B cell (primary cell): ENCODE data around the gene LIG3. TPM values are rescaled to one million over a fixed set of nuclear protein-coding genes. Genes with fewer than 3 reads are reported as not detected.
A peak's percentile ranks its signal among the peaks of the same experiment; 100 is the strongest.

Experiments used
- ATAC-seq: fragments of 200-7000 bp; cut with Tn5 transposase; one replicate; pipeline ENCODE4 v1.10.0; 2021; ENCODE audit warnings: low read depth, mild to moderate bottlenecking, moderate number of reproducible peaks, moderate library complexity
- CTCF ChIA-PET: fragments of 350-600 bp; sonication (Branson Sonifier 250); formaldehyde crosslinking; loops from one replicate; lab custom pipeline; 2021; ENCODE audit warnings: antibody characterized with exemption, inconsistent platforms; lab: Charles Lee
- POLR2A ChIA-PET: fragments of 350-600 bp; sonication (Branson Sonifier 250); formaldehyde crosslinking; loops from one replicate; lab custom pipeline; 2021; ENCODE audit warnings: antibody characterized with exemption; lab: Charles Lee
- DNase-seq: peaks from one replicate; pipeline ENCODE4 v3.0.0; 2013
- H2AFZ ChIP-seq: 2 replicates; pipeline ENCODE4 v1.6.1; 2012; ENCODE audit warnings: mild to moderate bottlenecking, low read depth, low read length; ENCODE audit not compliant: insufficient read depth, poor library complexity, severe bottlenecking
- H3K27ac ChIP-seq, 2 donors: 1 replicate in 1 of 2; 2 replicates in 1 of 2; pipeline ENCODE4 v1.5.1; 2012 to 2013; ENCODE audit warnings: low read length in 2 of 2, mild to moderate bottlenecking in 2 of 2, moderate library complexity in 1 of 2
- H3K27me3 ChIP-seq, 4 experiments: fragments of 200-600 bp in 1 of 4; sonication (generic) in 1 of 4; replicated peaks in 1 of 4; 1 replicate in 2 of 4; 2 replicates in 2 of 4; pipeline versions ENCODE4 v1.6.1 to v1.7.0; 2013 to 2016; ENCODE audit warnings: low read length in 3 of 4, mild to moderate bottlenecking in 2 of 4, mixed read lengths in 1 of 4, moderate library complexity in 1 of 4; ENCODE audit not compliant: insufficient read depth in 4 of 4, control insufficient read depth in 3 of 4; ENCODE audit errors: control extremely low read depth in 1 of 4
- H3K36me3 ChIP-seq, 2 experiments: replicated peaks in 1 of 2; 1 replicate in 1 of 2; 2 replicates in 1 of 2; pipeline versions ENCODE4 v1.6.1 to v1.7.1; 2013; ENCODE audit warnings: low read length in 1 of 2; ENCODE audit not compliant: insufficient read depth in 2 of 2, control insufficient read depth in 1 of 2; ENCODE audit errors: control extremely low read depth in 1 of 2, extremely low read depth in 1 of 2
- H3K4me1 ChIP-seq, 2 donors: fragments of 200-600 bp in 1 of 2; sonication (generic) in 1 of 2; 1 replicate in 1 of 2; 2 replicates in 1 of 2; pipeline versions ENCODE4 v1.5.1 to v1.6.1; 2013 to 2017; ENCODE audit warnings: low read length in 2 of 2; ENCODE audit not compliant: control insufficient read depth in 2 of 2, insufficient read depth in 2 of 2
- H3K4me2 ChIP-seq: replicated peaks from 2 replicates; pipeline ENCODE3; 2012; ENCODE audit warnings: mild to moderate bottlenecking, low read depth, low read length; ENCODE audit not compliant: poor library complexity, severe bottlenecking
- H3K4me3 ChIP-seq, 5 experiments: fragments of 200-600 bp in 1 of 5; sonication (generic) in 1 of 5; 1 replicate in 3 of 5; 2 replicates in 2 of 5; pipeline versions ENCODE4 v1.5.1 to v1.7.0; 2011 to 2016; ENCODE audit warnings: low read length in 4 of 5, mild to moderate bottlenecking in 4 of 5, low read depth in 2 of 5, control low read depth in 1 of 5, moderate library complexity in 1 of 5; ENCODE audit not compliant: insufficient read depth in 1 of 5; ENCODE audit errors: control extremely low read depth in 1 of 5, extremely low read depth in 1 of 5
- H3K79me2 ChIP-seq: fragments of 200-600 bp; sonication (generic); one replicate; pipeline ENCODE4 v1.6.0; 2016; ENCODE audit warnings: low read length; ENCODE audit not compliant: control insufficient read depth, insufficient read depth
- H3K9ac ChIP-seq: fragments of 200-600 bp; sonication (generic); 2 replicates; pipeline ENCODE4 v1.6.1; 2017; ENCODE audit warnings: mild to moderate bottlenecking, low read length, moderate library complexity
- H3K9me3 ChIP-seq, 3 donors: one replicate each; pipeline versions ENCODE4 v1.6.1 to v1.7.1; 2013; ENCODE audit warnings: low read length in 2 of 3; ENCODE audit not compliant: control insufficient read depth in 2 of 3, insufficient read depth in 1 of 3; ENCODE audit errors: control extremely low read depth in 1 of 3
- H4K20me1 ChIP-seq: 2 replicates; pipeline ENCODE4 v1.6.0; 2012; ENCODE audit warnings: mild to moderate bottlenecking, low read length; ENCODE audit not compliant: insufficient read depth, control insufficient read depth, poor library complexity, severe bottlenecking
- H3K27ac Mint-ChIP-seq: one replicate; pipeline ENCODE4 v1.8.0; 2021; ENCODE audit warnings: mixed read lengths
- H3K27me3 Mint-ChIP-seq: one replicate; pipeline ENCODE4 v1.8.0; 2021; ENCODE audit warnings: mixed read lengths
- H3K4me1 Mint-ChIP-seq: one replicate; pipeline ENCODE4 v1.8.0; 2021; ENCODE audit warnings: mixed read lengths
- H3K4me3 Mint-ChIP-seq: one replicate; pipeline ENCODE4 v1.8.0; 2021; ENCODE audit warnings: mixed read lengths
- H3K9me3 Mint-ChIP-seq: one replicate; pipeline ENCODE4 v1.8.0; 2022; ENCODE audit warnings: mixed read lengths; ENCODE audit not compliant: insufficient read depth
- EZH2 ChIP-seq: IDR thresholded peaks from 2 replicates; pipeline ENCODE4 v1.6.1; 2012; ENCODE audit warnings: borderline replicate concordance, low read depth, mild to moderate bottlenecking, moderate library complexity, low read length; ENCODE audit not compliant: insufficient read depth, poor library complexity, severe bottlenecking
- intact Hi-C: fragments of 100-400 bp; cut with micrococcal nuclease; formaldehyde crosslinking; loops from one replicate; pipeline ENCODE4 v1.10.0; 2022
- polyA plus RNA-seq: library from polyadenylated mRNA; depleted of rRNA; stranded (reverse); fragments of >200 nt; gene quantifications from 2 replicates; pipeline ENCODE4 v1.2.3, GENCODE V29; 2012
- total RNA-seq, 2 donors: library from RNA; stranded (reverse); fragments of 120-200 nt in 1 of 2; gene quantifications; 1 replicate in 1 of 2; 2 replicates in 1 of 2; pipeline versions ENCODE4 v1.2.3 to v1.2.4, GENCODE V29; 2013 to 2022
- TF ChIP-seq, protein P1 (sequence below): fragments of 200-600 bp; IDR thresholded peaks from one replicate; pipeline ENCODE4 v1.8.0; 2022; ENCODE audit warnings: antibody characterized with exemption, mild to moderate bottlenecking

LIG3 gene
- total and polyA plus RNA-seq, 2 donors (not counting 1 experiment from before 2014, with no cell fraction given), result 8.8 to 34.4 TPM

DNA sequence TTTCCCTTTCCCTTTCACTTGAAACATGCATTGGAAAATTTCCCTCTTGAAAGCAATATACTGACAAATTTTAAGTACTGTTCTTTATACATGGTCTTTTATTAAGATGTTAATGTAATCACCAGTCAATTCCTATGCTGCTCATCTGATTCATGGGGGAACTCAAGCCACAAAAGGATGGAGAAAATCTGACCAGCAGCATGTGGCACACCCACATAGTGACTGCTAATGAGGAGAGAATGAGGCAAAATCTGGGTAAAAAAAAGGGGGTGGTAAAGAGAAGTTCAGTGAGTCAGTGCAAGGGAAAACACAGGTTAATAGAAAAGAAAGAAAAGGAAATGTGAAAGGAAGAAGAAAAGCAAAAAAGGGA lies 71.9 kb downstream of the LIG3 start:
- Histone ChIP-seq H4K20me1 (no peaks in the 10 kb centered on the region), H3K9ac (no peak overlapping the region), H3K36me3 (no peaks in the 10 kb centered on the region), H3K4me3 (no peak overlapping the region), H3K4me1 (peaks cover 23 to 31% of the 10 kb centered on the region in 2 donors), H3K4me2 (peak overlapping the region; percentile 69), H3K27ac (peak overlapping the region; percentile 43 to 89), H3K9me3 (no peaks in the 10 kb centered on the region), H3K27me3 (no peaks in the 10 kb centered on the region), H2AFZ (peak overlapping the region; percentile 70), H3K79me2 (peaks cover 51% of the 10 kb centered on the region)
- CTCF ChIA-PET, result no interaction called here
- no peak for ATAC-seq
- Mint-ChIP-seq H3K4me1 (peaks cover 47% of the 10 kb centered on the region), H3K4me3 (peak overlapping the region; percentile 4), H3K27ac (peak overlapping the region; percentile 85), H3K27me3 (no peaks in the 10 kb centered on the region), H3K9me3 (no peaks in the 10 kb centered on the region)
- POLR2A ChIA-PET, result interaction anchor here (1.8 kb wide), 1 partner anchor 11 kb away, joined by 5 read pairs; the partner anchor contains the start of gene RFFL
- TF ChIP-seq, protein P1, sequence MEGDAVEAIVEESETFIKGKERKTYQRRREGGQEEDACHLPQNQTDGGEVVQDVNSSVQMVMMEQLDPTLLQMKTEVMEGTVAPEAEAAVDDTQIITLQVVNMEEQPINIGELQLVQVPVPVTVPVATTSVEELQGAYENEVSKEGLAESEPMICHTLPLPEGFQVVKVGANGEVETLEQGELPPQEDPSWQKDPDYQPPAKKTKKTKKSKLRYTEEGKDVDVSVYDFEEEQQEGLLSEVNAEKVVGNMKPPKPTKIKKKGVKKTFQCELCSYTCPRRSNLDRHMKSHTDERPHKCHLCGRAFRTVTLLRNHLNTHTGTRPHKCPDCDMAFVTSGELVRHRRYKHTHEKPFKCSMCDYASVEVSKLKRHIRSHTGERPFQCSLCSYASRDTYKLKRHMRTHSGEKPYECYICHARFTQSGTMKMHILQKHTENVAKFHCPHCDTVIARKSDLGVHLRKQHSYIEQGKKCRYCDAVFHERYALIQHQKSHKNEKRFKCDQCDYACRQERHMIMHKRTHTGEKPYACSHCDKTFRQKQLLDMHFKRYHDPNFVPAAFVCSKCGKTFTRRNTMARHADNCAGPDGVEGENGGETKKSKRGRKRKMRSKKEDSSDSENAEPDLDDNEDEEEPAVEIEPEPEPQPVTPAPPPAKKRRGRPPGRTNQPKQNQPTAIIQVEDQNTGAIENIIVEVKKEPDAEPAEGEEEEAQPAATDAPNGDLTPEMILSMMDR, result no peak
- no peak for TF ChIP-seq EZH2
- intact Hi-C loops, result no loop called here
- no peak for DNase-seq

GRCh38 chr17:35052780-35053179 lies 72.5 kb downstream of the LIG3 start:
- H3K9ac ChIP-seq, result no peak overlapping the region
- TF ChIP-seq EZH2, result no peak
- TF ChIP-seq, protein P1, result no peak
- no peak overlapping the region for H2AFZ ChIP-seq
- H3K9me3 Mint-ChIP-seq, result no peaks in the 10 kb centered on the region
- H3K9me3 ChIP-seq, result no peaks in the 10 kb centered on the region
- H3K27ac ChIP-seq, result peak overlapping the region in 1 of 2 donors; percentile 89
- ChIA-PET CTCF (interaction anchor here (0.9 kb wide), 1 partner anchor 56 kb away, joined by 3 read pairs; no protein-coding TSS in a partner anchor), POLR2A (interaction anchor here (0.6 kb wide), 1 partner anchor 18 kb away, joined by 3 read pairs; no protein-coding TSS in a partner anchor)
- H4K20me1 ChIP-seq, result no peaks in the 10 kb centered on the region
- no peak for ATAC-seq
- peaks cover 23 to 31% of the 10 kb centered on the region in 2 donors for H3K4me1 ChIP-seq
- H3K4me1 Mint-ChIP-seq, result peaks cover 47% of the 10 kb centered on the region
- H3K27ac Mint-ChIP-seq, result peak overlapping the region; percentile 85
- H3K4me3 ChIP-seq, result no peak overlapping the region
- no peak overlapping the region for H3K4me3 Mint-ChIP-seq
- no peaks in the 10 kb centered on the region for H3K36me3 ChIP-seq
- no peaks in the 10 kb centered on the region for H3K27me3 Mint-ChIP-seq
- intact Hi-C loops, result no loop called here
- H3K27me3 ChIP-seq, result no peaks in the 10 kb centered on the region
- no peak overlapping the region for H3K4me2 ChIP-seq
- H3K79me2 ChIP-seq, result peaks cover 52% of the 10 kb centered on the region
- no peak for DNase-seq
